ENCODE data around the gene MAP3K5. TPM values are rescaled to one million over a fixed set of nuclear protein-coding genes. Genes with fewer than 3 reads are reported as not detected.

MAP3K5 gene
- total and polyA plus RNA-seq, 9 donors: 37.0 to 217 (median 80.2) TPM

DNA sequence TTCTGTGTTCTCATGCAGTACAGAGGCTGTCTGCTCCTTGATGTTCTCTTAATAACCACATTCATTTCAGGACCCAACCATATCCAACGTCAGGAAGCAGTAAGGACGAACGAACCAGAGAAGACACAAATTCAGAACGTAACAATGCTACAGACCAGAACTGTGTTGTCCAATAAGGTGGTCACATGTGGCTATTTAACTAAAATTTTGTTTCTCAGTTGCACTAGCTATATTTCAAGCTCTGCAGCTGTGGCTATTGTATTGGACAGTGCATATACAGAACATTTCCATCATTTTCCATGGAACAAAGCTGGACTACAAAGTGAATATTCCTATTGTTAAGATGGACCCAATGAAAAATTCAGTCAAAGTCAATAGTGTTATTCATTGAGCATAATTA is 269.1 kb downstream of the MAP3K5 start:
- intact Hi-C loops (cut with DNase I): no loop called here
- Histone ChIP-seq H3K9me3 (no peaks in the 10 kb centered on the region), H3K36me3 (no peaks in the 10 kb centered on the region), H3K27me3 (no peaks in the 10 kb centered on the region), H3K4me3 (no peak overlapping the region), H3K27ac (no peak overlapping the region), H3K4me1 (ENCODE audit: insufficient read depth) (peaks cover 7% of the 10 kb centered on the region)
- TF ChIP-seq POLR2A (IDR thresholded peaks at IDR 0.05): no peak
- 93 to 94% (median 93%) methylated on average over 4 of the region's 4 CpGs for WGBS, 3 donors
- DNase-seq: no peak

DNA sequence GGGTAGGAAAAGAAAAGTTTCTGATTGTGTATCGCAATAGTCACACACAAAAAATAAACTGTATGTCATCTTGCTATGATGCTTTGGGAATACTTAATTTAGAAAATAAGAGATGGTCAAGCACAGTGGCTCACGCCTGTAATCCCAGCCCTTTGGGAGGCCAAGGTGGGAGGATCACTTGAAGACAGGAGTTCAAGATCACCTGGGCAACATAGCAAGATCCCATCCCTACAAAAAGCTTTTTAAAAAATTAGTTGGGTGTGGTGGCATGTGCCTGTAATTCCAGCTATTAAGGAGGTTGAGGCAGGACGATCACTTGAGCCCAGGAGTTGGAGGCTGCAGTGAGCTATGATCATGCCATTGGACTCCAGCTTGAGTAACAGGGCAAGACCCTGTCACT is 269.6 kb downstream of the MAP3K5 start:
- Histone ChIP-seq H3K4me3 (no peak overlapping the region), H3K27me3 (no peaks in the 10 kb centered on the region), H3K4me1 (ENCODE audit: insufficient read depth) (peaks cover 7% of the 10 kb centered on the region), H3K36me3 (no peaks in the 10 kb centered on the region), H3K27ac (no peak overlapping the region), H3K9me3 (no peaks in the 10 kb centered on the region)
- TF ChIP-seq EP300 (IDR thresholded peaks at IDR 0.05) (no peak), POLR2A (IDR thresholded peaks at IDR 0.05) (no peak)
- TF ChIP-seq, protein P1, sequence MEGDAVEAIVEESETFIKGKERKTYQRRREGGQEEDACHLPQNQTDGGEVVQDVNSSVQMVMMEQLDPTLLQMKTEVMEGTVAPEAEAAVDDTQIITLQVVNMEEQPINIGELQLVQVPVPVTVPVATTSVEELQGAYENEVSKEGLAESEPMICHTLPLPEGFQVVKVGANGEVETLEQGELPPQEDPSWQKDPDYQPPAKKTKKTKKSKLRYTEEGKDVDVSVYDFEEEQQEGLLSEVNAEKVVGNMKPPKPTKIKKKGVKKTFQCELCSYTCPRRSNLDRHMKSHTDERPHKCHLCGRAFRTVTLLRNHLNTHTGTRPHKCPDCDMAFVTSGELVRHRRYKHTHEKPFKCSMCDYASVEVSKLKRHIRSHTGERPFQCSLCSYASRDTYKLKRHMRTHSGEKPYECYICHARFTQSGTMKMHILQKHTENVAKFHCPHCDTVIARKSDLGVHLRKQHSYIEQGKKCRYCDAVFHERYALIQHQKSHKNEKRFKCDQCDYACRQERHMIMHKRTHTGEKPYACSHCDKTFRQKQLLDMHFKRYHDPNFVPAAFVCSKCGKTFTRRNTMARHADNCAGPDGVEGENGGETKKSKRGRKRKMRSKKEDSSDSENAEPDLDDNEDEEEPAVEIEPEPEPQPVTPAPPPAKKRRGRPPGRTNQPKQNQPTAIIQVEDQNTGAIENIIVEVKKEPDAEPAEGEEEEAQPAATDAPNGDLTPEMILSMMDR (IDR thresholded peaks at IDR 0.05): no peak
- no peak for DNase-seq
- WGBS, 3 donors: 90 to 97% (median 91%) methylated on average over 3 of the region's 3 CpGs
- intact Hi-C loops (cut with DNase I): no loop called here

DNA sequence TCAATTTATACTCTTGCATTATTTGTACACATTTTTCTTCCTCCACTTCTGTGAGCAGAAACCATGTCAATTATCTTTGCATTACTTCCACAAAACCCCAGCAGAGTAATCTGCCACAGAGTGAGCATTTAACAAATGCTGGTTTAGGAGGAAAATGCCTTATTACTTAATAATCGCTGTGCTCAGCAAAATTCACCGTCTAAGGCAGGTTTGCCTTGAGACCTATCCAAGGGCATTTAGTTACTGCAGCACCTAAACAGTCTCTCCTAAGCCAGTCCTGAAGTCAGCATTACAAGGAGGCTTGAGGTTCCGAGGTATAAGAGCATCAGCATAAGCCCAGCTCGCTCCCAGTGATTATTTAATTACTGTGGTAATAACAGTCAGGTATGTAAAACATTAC is 270.4 kb downstream of the MAP3K5 start:
- Histone ChIP-seq H3K4me1 (ENCODE audit: insufficient read depth) (peaks cover 7% of the 10 kb centered on the region), H3K36me3 (no peaks in the 10 kb centered on the region), H3K27ac (no peak overlapping the region), H3K4me3 (no peak overlapping the region), H3K9me3 (no peaks in the 10 kb centered on the region), H3K27me3 (no peaks in the 10 kb centered on the region)
- intact Hi-C loops (cut with DNase I): no loop called here
- WGBS, 3 donors: 79 to 82% (median 79%) methylated on average over 4 of the region's 4 CpGs
- no peak for TF ChIP-seq POLR2A (IDR thresholded peaks at IDR 0.05)
- no peak for TF ChIP-seq EP300 (IDR thresholded peaks at IDR 0.05)
- TF ChIP-seq, protein P1 (IDR thresholded peaks at IDR 0.05): no peak
- no peak for DNase-seq

DNA sequence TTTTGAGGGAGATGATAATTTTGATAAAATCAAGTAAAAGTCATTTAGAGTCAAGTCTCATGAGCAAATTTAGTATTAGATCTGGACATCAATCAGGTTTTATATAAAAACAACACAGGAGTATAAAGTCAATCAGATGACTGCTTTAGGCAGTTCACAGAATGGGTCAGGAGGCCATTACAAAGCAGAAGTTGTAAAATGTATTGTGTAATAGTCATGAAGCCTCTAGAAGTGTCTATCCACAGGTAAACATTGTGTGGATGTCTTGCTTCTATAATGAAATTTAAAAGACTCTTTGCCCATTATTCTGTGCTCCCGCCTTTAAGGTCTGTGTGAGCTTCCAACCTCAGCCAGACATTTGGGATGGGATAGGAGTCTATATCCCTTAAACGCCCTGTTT is 270.9 kb downstream of the MAP3K5 start:
- no peaks in the 10 kb centered on the region for H3K9me3 ChIP-seq
- no peak overlapping the region for H3K4me3 ChIP-seq
- no peaks in the 10 kb centered on the region for H3K36me3 ChIP-seq
- 64 to 83% (median 81%) methylated on average over 2 of the region's 2 CpGs for WGBS, 3 donors
- no peak overlapping the region for H3K27ac ChIP-seq
- TF ChIP-seq POLR2A (IDR thresholded peaks at IDR 0.05): no peak
- no peak for TF ChIP-seq EP300 (IDR thresholded peaks at IDR 0.05)
- TF ChIP-seq, protein P1 (IDR thresholded peaks at IDR 0.05): no peak
- no peak for DNase-seq
- H3K4me1 ChIP-seq (ENCODE audit: insufficient read depth): peaks cover 4% of the 10 kb centered on the region
- intact Hi-C loops (cut with DNase I): no loop called here
- no peaks in the 10 kb centered on the region for H3K27me3 ChIP-seq

DNA sequence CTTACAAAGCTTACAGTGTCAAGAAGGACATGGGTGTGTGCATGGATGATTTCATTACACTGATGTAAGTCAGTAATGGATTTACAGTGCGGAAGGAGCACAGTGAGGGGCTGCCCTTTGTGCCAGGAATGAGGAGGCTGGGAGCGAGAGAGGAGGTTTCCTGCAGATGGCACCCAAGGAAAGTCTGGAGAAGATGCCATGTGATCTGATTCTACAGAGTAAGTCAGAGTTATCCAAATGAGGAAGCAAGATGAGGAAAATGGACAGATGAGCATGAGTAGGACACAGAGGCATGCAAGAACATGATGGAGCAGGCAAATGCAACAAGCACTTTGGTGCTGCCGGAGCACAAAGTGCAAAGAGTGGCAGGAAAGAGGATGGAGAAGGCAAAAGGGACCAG is 271.8 kb downstream of the MAP3K5 start:
- Histone ChIP-seq H3K27ac (no peak overlapping the region), H3K9me3 (no peaks in the 10 kb centered on the region), H3K4me3 (no peak overlapping the region), H3K4me1 (ENCODE audit: insufficient read depth) (no peaks in the 10 kb centered on the region), H3K27me3 (no peaks in the 10 kb centered on the region), H3K36me3 (no peaks in the 10 kb centered on the region)
- TF ChIP-seq EP300 (IDR thresholded peaks at IDR 0.05) (no peak), POLR2A (IDR thresholded peaks at IDR 0.05) (no peak)
- TF ChIP-seq, protein P1 (IDR thresholded peaks at IDR 0.05): no peak
- intact Hi-C loops (cut with DNase I): no loop called here
- WGBS, 3 donors: 93 to 96% (median 94%) methylated on average over 3 of the region's 3 CpGs
- no peak for DNase-seq
